HT-29 (cell line): Measurements from ENCODE around the gene LAMB4. TPM values are rescaled to one million over a fixed set of nuclear protein-coding genes. Genes with fewer than 3 reads are reported as not detected.

Source experiments
- DNase-seq: peaks from one replicate; pipeline ENCODE4 v3.0.0-alpha.2; 2015; ENCODE audit warnings: low spot score
- total RNA-seq: library from RNA; depleted of rRNA; stranded (reverse); fragments of >200 nt; shearing (Covaris generic); gene quantifications from 2 replicates; pipeline ENCODE4 v1.2.3, GENCODE V29; 2014

LAMB4 gene
- total RNA-seq, 1 experiment from 2014 or later: not detected

DNA sequence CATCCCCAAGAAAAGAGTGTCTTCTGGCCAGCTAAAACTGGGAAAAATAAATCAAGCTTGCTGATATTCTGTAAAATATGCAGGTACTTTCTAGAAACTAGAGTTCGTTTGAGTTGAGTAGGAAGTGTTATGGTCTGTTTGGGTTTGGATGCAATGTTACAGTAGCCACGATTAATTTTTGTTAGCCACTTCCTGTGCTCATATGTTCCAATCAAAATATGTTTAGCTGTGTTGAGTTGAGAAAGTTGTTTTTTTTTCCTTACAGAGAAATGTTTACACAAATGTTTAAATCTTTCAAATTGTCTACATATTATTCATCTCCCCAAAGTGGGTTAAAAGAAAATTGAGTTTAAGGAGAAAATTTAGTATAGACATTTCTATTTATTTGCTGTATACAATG is 115.9 kb downstream of the LAMB4 start:
- DNase-seq: no peak

DNA sequence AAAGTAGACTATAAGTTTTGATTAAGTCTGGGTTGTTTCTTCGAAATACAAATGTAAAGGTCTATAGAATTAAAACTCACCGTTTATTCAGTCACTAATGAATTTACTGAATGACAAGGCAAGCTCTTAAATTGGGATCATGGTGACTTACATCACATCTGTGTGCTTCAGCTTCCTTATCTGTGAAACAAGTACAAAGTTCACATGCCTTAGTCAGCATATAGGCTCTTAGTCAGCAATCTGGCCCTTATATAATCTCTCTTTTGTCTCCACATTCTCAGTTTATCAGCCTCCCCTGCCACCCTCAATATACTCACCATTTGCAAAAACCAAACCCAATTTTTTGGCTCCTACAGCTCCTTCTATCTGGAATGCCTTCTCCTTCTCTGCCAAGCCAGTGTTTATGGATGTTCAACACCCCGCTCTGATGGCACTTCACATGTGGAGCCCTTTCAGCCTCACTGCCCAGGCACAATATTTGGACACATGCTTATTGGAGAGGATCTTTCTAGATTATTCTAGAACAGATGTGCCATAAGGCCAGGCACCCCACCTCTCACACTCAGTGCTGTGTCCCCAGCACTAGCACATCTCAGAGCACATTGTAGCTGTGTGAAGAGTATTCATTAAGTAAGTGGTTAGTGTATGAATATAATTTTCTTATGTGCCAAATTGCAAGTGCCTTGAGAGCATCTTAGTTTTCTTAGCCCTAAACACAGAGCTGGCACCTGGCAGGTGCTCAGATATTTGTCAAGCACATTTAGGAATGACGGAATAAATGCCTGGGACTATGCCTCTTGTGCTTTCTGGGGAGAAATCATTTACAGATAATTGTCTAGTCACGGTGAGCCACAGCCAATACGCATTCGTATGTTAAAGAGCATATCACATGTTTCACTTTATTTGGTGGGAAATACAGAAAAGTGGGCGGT is 117.4 kb downstream of the LAMB4 start:
- peak; percentile 50 for DNase-seq

DNA sequence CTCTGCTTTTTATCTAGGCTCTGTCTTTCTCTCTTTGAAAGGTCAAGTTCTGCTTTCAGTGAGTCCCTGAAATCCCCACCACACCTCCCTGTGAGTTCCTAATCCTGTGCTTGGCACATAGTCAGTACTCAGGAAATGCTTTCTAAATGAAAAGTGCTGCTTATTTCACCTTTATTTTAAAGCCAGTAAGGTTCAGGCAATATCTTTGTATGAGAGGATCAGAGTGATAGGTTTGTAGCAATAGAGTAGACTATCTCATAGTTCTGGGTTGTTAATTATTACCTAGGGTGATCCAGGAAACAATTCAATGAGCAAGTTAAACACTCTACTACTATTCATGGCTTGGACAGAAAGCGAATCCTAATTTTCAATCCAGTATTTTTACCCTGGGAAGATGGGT is 119.8 kb downstream of the LAMB4 start:
- no peak for DNase-seq

DNA sequence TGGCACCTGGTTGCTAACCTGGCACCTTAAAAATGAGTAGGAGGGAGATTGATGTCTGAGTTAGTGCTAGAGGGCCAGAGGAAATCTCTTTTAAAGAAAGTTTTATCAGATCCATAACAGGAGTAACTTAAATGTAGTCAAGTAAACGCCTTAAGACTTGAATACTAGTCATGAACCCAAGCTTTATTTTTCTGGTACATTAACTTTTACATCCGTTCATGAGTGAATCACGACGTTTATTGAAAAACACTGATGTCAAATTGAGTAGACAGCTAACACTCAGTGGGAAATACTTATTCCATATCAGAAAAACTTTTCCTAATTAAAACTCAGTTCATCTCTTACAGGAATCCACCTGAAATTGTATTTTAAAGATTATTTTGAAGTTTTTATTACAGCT is 120.3 kb downstream of the LAMB4 start:
- no peak for DNase-seq

DNA sequence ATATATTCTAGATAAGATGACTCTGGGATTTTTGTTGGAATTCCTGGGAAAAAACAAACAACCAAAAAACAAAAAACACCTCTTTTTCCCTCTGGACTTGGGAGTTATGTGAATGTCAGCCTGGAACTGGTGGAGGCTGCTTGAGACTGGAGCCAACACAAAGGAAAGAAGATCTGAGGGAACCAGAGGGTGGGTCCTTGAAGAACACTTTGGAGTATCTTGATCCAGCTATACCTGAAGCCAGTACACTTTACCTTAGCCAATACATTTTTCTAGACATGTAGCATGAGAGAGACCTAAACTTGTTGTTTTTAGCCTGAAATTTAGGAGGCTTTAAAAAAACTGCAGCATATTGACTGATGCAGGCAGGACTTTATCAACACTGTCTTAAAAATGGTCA is 121.3 kb downstream of the LAMB4 start:
- DNase-seq: no peak

DNA sequence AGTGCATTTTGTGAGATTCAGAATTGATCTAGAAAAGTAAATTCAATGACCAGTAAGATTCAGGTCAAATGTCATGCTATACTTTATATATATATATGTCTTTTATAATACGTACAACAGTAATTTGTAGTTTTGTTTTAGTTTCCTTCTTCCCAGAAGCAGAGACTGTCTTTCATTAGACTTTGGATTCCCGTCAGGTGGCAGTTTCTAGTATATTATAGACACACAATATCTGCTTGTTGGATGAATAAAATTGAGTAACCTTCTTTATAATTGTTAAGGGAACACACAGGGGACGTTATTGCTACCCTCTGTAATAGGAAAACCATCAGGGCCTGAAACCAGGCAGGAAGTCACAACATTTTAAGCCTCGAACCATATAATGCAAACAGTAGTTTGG is 121.9 kb downstream of the LAMB4 start:
- no peak for DNase-seq

DNA sequence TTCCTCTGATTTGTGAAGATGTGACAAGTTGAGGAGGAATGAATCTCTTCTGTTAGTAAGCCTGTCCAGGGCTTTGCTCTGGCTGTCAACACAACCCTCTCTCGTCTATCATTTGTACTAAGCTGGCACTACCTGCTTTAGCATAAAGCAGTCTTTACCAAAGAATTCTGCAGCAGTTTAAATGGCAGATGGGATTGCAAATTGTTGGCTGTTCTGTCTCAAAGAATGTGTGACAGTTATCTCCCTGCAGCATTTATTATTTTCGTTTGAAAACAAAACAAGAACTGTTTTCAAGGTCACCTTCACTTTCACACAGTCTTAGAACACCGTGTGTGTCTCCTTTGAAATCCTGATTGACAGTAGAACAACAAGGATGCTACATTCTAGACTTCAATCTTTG is 122.4 kb downstream of the LAMB4 start:
- DNase-seq: no peak

DNA sequence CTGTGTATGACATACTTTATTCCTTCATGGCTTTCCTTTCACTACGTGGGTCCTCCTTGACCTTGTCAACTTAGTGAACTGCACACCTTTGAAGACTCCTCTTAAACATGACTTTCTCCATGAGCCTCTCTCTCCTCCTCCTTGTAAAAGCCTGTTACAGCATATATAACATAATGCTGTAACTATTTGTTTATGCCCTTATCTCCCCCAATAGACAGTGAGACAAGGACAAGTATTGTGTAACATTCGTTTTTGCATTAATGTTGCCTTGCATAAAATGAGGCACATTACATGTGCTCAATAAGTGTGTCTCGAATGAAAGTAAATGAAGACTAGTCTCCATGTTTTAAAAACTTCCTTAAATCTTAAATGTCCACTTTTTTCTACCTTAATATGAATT is 122.9 kb downstream of the LAMB4 start:
- DNase-seq: no peak

DNA sequence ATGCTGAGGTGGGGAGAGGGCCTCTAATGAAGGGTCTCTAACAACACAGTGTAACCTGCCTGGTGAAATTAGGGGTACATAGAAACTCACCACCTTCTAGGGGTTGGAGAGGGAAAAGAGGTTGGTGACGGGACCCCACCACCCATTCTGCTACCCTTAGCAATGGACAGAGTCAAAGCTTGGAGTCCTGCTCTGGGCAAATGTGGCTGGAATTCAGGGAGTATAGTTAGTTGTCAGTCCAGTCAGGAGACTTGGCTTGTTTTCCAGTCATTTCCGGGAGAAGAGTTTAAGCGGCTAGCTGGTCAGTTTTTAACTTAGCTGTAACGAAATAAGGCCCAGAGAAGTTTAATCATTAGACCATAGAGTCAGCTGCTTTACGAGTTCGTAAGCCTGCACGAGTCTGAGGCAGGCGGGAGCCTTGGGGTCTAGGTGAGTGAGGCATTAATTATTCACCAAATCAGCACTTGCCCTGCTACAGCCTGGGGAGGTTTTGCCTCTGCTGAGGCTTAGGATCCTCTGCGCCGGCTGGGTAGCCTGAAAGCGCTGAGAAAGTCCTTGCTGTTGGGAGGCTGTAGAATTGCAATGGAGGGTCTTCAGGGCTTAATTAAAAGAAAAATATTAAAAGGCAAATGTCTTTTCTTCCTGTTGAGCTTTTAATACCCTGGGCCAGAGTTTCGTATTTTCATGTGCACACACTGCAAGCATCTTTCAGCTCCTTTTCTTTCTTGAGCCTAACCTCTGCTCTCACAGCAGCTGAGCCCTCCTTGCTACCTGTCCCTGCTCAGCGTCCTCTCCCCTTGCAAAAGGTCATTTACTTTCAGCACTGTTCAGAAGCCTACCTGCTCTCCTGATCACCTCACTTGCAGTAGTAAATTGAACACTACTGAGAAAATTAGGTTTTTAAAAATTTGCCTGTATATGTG is 125.7 kb downstream of the LAMB4 start:
- peak; percentile 74 for DNase-seq

DNA sequence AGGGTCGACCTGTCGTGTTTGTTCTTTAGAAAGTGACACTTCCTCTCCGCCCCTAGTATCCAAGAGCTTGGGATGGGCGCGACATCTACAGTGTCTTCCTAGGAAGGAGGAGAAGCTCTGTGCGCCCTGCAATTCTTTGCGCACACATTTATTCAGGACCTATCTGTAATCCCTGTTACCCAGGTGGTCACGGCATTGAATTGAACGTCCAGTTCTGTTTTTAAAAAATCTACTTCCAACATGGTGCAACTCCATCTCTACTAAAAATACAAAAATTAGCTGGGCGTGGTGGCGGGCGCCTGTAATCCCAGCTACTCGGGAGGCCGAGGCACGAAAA is 126.6 kb downstream of the LAMB4 start:
- DNase-seq: no peak

DNA sequence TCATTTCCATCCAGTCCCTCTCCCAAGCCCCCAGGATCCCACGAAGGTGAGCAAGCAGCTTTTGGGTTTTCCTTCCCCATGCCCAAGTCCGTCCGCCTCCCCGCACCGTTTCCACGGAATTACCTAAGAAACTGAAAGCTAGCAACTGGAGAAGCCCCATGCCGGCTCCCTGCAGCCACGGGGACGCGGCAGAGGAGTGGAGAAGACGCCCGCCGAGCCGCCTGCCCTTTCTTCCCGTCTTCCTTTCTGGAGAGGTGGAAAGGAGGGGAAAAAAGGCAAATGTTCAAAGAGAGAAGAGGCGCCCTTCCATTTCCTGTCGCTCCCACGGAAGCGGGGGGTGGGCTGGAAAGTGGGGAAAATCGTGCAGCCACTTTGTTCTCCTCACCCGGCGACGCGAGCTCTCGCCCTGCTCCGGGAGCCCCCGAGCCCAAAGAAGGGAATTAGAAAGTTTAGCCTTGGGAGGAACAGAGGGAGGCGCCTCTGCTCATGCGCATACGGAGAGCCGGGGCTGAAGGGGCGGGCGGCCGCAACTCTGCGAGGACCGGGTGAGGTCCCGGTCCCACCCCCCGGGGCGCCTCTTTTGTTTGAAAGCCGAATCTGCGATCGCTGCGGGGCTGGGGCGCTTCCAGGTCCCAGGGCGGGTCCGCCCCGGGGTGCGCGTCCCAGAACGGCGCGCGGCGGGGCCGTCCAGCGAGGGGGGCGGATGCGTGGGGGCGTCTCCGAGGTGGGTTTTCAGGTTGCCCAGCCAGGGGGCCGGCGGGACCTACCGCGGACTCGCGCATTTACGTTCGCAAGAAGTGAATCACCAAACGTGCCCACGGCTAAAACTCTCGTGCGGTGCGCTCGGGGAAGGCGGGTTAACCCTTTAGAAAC is 127.2 kb downstream of the LAMB4 start, which contains the start of gene LAMB1:
Gene LAMB1, minus strand, starts transcription at position 436 of the 873 bp plus-strand sequence. Its CDS starts 276 bp downstream, at position 160.
- peak; percentile 50 for DNase-seq

DNA sequence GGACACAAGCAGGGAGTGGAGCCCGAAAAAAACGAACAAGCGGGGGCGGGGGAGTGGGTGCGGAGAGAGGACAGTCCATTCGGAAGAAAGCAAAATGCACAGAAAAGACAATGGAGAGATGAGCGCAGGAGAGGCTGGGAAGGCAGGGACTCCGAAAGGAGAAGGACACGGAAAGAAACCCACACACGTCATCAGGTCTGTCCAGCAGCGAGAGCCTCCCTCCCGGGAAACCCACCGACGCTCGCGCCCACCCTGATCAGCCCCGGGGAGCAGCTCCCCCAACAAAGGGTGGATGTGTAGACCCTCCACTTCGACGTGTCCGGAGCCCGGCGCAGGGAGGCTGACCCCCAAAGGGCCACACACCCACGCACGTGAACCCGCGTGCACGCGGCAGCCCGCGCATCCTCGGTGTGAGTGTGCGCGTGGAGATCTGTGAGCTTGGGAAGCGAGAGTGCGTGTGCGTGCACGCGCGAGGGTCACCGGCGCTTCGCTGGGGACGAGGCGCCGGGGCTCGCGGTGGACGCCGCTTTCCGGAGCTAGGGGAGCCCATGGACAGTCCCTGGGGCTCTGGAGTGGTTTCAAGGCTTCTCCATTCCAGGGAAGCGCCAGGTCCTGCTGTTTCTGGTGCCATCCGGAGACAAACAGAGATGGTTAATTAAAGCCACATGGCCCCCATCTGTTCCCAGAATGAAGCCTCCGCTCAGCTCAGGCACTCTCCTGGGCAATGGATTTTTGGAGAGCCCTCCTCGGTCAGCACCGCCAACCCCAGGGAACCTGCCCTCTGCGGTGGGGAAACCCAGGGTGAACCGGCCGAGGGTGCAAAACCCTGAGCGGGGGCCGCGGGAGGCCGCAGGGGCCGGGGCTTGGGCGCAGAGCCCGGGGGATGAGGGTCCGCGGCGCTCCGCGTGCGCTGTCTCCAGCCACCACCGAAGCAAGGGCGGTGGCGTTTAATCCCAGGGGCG is 128.1 kb downstream of the LAMB4 start:
- DNase-seq: peak; percentile 32

DNA sequence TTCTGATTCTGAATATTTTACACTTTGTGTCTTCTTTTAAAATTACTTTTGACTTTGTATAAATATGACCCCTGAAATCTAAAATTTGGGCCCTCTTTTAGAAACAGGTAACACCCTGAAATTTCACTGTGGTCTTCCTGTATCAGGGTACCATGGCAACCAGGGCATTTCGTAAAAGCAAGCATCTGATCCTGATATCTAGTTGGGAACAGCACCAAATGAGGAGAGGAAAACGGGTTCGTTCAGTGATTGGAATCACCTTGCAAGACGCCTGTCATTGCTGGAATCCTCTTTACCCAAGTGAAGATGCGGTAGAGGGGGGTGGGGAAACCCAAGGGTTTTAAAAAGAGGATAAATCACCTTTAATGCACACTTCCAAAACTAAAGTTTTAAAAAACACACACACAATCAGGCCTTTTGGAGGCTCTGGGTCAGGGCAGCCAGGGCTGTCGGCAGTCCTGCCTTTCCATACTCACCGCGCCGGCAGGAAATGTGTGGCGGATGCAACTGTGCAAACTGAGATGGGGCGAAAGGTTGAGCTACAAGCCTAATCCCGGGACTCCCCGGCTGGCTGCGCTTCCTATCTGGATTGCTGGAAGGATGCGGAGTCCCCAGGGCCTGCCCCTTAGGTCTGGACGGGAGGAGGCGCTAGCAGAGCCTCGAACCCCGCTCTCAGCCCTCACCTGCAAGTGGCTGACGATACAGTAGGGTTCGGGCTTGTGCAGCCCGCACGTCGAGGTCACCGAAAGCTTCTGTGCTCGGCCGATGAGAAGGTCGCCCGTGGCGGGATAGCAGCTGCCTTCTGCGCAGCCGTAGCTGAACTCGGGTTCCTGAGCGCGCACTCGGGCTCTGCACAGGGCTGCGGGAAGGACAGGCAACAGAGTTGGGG is 129.0 kb downstream of the LAMB4 start:
- DNase-seq: no peak

DNA sequence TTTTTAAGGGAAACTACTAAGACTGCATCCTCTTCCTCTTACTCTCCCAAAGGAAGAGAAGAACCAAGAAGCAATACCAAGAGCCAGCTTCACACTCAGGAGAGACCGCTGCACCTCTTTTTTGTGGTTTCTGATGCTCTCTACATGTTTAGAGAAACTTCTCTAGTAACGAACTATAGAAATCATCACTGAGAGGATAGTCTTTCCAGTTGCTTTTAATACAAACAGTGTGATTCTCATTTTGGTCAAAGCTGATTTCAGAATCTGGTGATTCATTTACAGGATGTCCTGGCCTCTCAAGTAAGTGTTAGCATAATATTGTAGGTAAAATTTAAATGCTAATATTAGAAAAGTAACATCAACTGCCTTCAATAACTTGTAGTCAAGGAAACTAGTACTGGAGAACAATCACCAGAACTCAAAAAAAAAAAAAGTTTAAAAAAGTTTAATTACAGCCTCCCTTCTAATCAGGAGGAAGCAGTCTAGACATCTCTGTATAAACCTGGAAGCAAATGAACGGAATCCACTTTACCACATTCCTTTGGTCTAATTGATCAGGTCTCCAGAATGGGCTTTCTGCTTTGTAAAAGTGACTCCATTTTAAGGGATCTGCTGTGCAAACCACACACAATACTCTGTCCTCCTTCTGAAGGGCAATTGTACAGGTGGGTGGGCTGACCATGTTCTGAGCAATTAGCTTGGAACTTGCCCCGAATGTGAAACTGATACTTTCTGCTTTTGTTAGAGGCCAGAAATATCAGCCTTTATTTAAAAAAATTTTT is 130.2 kb downstream of the LAMB4 start:
- DNase-seq: no peak

DNA sequence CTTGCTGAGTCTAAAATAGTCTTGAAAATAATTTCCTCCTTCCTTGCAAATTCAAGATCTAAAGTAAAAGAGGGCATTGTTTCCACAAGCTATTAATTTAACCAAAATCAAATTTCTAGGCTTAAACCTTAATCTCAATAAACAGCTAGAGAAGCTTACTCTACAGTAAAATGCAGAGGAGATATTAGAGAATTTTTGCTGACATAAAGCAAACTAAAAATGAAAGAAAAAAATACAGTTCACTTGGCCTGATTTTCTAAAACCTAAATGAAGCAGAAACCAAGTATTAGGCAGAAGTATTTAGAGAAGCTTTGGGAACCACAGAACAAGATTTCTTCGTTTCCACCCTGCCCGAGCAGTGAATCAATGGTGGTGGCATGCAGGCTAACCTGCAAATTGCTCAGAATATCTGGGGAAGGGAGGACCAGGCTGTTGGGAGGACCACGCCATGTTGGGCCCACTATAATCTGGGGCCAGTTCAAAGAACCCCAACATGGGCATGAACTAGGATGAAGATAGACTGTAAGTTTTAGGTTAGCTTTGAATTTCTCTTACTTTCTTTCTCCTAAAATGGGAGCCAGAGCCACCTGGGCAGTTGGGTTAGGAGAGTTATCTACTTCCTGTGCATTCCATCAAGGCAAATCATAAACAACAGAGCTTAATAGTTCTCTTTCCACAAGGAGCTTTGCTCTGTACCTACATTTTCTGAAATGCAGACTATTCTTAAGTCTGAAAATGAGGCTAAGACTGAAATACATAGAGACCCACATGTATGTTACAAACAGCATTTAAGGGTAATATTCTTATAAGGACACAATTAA is 131.3 kb downstream of the LAMB4 start:
- DNase-seq: no peak

DNA sequence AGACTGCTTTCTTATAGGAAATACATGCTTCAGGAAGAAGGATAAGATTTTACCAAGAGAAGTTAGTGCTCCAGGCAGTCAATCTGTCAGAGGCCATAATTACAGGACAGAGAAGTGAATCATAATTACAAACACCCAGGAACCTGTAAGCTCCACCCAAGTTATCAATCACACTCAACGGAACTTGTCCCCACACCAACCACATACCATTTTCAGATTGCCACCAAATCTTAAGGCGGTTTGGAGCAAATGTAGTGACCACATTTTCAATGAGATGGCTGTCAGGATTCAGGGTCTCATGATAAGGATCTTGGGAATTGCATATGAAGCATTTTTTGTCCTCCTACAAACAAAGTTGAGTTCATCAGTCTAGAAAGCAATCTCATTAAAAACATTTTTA is 132.0 kb downstream of the LAMB4 start:
- peak; percentile 27 for DNase-seq

DNA sequence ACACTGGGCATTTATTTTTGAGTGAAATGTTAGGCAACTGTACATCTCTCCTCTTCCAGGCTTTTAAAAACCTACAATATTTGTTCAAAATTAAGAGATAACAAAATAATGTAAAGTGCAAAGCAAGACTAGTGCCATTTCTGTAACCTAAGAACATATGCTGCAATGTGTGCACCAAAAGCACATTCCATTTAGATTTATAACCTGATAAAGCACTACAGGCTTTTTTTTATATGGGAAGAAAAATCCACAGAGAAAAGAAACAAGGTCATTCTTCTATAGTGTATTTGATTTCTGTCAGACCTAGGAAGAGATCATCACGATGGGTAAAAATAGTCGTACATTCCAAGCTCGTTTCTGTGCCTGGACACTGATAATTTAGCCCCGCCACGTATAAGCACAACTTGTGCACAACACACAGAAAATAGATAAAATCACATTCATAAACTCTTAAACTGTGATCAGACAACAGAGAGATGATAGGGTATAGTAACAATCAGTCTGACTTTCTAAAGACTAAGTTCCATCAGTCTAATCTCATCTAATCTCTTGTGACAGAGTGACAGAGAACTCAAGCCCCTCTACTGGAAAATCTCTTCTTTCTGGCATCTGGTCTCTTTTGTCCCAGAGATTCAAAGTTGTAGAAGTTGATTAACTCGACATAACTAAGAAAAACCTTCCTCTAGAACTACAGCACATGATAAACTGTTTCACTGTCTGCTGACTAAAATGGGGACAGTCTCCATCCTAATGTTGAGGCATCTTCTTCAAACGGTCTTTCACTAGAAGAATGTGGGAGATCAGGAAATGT is 133.9 kb downstream of the LAMB4 start:
- DNase-seq: no peak
